ENCODE data around the gene EMILIN3.

EMILIN3 gene

GRCh38 chr20:41391587-41392001 lies 25.0 kb upstream of the EMILIN3 start:
- DNase-seq (ENCODE audit: low read depth, low spot score) = no peak

- DNase-seq (ENCODE audit: low read depth, low spot score) = no peak
These were observed 24.3 kb upstream of the EMILIN3 start for GRCh38 chr20:41390889-41391288.

- peak; percentile 6 for DNase-seq (ENCODE audit: low read depth, low spot score)
These were observed 20.8 kb upstream of the EMILIN3 start for GRCh38 chr20:41387444-41387851.

GRCh38 chr20:41386502-41387427 lies 20.1 kb upstream of the EMILIN3 start:
- DNase-seq (ENCODE audit: low read depth, low spot score) = peak; percentile 47

GRCh38 chr20:41382791-41383305 lies 16.2 kb upstream of the EMILIN3 start:
- DNase-seq (ENCODE audit: low read depth, low spot score) = no peak

- DNase-seq (ENCODE audit: low read depth, low spot score) = no peak
These were observed 14.1 kb upstream of the EMILIN3 start for GRCh38 chr20:41380551-41381193.

- DNase-seq (ENCODE audit: low read depth, low spot score) = no peak
These were observed 12.9 kb upstream of the EMILIN3 start for GRCh38 chr20:41379551-41379950.

GRCh38 chr20:41377275-41377674 lies 10.7 kb upstream of the EMILIN3 start:
- DNase-seq (ENCODE audit: low read depth, low spot score) = no peak

GRCh38 chr20:41376349-41376748 lies 9.7 kb upstream of the EMILIN3 start:
- no peak for DNase-seq (ENCODE audit: low read depth, low spot score)

GRCh38 chr20:41375846-41376245 lies 9.2 kb upstream of the EMILIN3 start:
- DNase-seq (ENCODE audit: low read depth, low spot score) = no peak

GRCh38 chr20:41373931-41374920 lies 7.6 kb upstream of the EMILIN3 start:
- DNase-seq (ENCODE audit: low read depth, low spot score) = no peak

- DNase-seq (ENCODE audit: low read depth, low spot score) = no peak
These were observed 6.7 kb upstream of the EMILIN3 start for GRCh38 chr20:41373251-41373783.

GRCh38 chr20:41371371-41371770 lies 4.8 kb upstream of the EMILIN3 start:
- DNase-seq (ENCODE audit: low read depth, low spot score) = no peak

GRCh38 chr20:41370176-41370575 lies 3.6 kb upstream of the EMILIN3 start:
- DNase-seq (ENCODE audit: low read depth, low spot score) = no peak

- no peak for DNase-seq (ENCODE audit: low read depth, low spot score)
These were observed 3.1 kb upstream of the EMILIN3 start for GRCh38 chr20:41369673-41370072.

- no peak for DNase-seq (ENCODE audit: low read depth, low spot score)
These were observed 1.3 kb upstream of the EMILIN3 start for GRCh38 chr20:41367956-41368355.

- no peak for DNase-seq (ENCODE audit: low read depth, low spot score)
These were observed 726 bp upstream of the EMILIN3 start for GRCh38 chr20:41367393-41367695.

- no peak for DNase-seq (ENCODE audit: low read depth, low spot score)
These were observed 657 bp downstream of the EMILIN3 start for GRCh38 chr20:41365777-41366545.

GRCh38 chr20:41364967-41365765 lies 1.5 kb downstream of the EMILIN3 start:
- DNase-seq (ENCODE audit: low read depth, low spot score) = no peak
